ENCODE data around the gene GSTO1.
"Not testable (repeated sequence)": the region's sequence is repeated elsewhere in the genome, so short reads cannot be mapped to it uniquely, and the experiment has no call there.

GSTO1 gene

GRCh38 chr10:104242545-104242944, 12.1 kb upstream of the GSTO1 start:
- no peak overlapping the region for H3K27ac ChIP-seq
- TF ChIP-seq, protein P1, sequence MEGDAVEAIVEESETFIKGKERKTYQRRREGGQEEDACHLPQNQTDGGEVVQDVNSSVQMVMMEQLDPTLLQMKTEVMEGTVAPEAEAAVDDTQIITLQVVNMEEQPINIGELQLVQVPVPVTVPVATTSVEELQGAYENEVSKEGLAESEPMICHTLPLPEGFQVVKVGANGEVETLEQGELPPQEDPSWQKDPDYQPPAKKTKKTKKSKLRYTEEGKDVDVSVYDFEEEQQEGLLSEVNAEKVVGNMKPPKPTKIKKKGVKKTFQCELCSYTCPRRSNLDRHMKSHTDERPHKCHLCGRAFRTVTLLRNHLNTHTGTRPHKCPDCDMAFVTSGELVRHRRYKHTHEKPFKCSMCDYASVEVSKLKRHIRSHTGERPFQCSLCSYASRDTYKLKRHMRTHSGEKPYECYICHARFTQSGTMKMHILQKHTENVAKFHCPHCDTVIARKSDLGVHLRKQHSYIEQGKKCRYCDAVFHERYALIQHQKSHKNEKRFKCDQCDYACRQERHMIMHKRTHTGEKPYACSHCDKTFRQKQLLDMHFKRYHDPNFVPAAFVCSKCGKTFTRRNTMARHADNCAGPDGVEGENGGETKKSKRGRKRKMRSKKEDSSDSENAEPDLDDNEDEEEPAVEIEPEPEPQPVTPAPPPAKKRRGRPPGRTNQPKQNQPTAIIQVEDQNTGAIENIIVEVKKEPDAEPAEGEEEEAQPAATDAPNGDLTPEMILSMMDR (conservative IDR thresholded peaks at IDR 0.05) = no peak

DNA sequence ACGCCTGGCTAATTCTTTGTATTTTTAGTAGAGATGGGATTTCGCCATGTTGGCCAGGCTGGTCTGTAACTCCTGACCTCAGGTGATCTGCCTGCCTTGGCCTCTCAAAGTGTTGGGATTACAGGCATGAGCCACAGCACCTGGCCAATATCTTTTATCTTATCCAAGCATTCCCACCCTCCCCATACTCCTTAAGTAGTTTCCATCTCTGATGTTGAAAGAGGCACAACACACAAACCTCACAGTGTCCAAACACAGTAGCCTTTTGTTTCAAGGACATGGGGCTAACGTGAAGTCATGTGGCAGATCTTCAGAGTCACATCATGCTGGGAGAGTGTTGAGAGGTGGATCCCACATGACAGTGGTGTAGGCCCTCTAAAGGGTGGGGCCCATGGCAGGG, 11.7 kb upstream of the GSTO1 start:
- not testable (repeated sequence) for H3K27ac ChIP-seq

DNA sequence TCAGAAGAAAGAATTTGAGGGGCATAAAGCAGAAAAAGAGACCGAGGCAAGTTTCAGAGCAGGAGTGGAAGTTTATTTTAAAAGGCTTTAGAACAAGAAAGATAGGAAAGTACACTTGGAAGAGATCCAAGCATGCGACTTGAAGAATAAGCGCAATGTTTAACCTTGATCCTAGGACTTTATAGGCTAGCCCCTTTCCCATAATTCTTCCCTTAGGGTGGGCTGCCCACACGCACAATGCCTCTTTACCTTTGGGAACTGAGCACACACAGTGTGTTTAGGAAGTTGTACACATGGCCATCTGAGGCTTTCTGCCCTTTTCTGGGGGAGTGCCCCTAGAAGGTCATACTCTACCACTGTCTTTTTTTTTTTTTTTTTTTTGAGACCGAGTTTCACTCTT, 11.2 kb upstream of the GSTO1 start:
- TF ChIP-seq, protein P1 (conservative IDR thresholded peaks at IDR 0.05) = no peak
- H3K27ac ChIP-seq = no peak overlapping the region

DNA sequence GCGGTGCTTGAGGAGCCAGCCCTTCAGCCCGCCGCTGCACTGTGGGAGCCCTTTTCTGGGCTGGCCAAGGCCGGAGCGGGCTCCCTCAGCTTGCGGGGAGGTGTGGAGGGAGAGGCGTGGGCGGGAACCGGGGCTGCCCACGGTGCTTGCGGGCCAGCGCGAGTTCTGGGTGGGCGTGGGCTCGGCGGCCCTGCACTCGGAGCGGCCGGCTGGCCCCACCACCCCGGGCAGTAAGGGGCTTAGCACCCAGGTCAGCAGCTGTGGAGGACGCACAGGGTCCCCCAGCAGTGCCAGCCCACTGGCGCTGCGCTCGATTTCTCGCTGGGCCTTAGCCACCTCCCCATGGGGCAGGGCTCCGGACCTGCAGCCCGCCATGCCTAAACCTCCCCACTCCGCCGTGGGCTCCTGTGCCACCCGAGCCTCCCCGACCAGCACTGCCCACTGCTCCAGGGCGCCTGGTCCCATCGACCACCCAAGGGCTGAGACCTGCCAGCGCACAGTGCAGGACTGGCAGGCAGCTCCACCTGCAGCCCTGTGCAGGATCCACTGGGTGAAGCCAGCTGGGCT, 9.5 kb upstream of the GSTO1 start:
- TF ChIP-seq, protein P1 (conservative IDR thresholded peaks at IDR 0.05) = no peak
- H3K27ac ChIP-seq = no peak overlapping the region

GRCh38 chr10:104246976-104247375, 7.7 kb upstream of the GSTO1 start:
- H3K27ac ChIP-seq = no peak overlapping the region
- TF ChIP-seq, protein P1 (conservative IDR thresholded peaks at IDR 0.05) = no peak

GRCh38 chr10:104247513-104248146, 7.1 kb upstream of the GSTO1 start:
- H3K27ac ChIP-seq = no peak overlapping the region
- TF ChIP-seq, protein P1 (conservative IDR thresholded peaks at IDR 0.05) = no peak

- H3K27ac ChIP-seq = not testable (repeated sequence)
Observed at GRCh38 chr10:104248931-104249330, 5.8 kb upstream of the GSTO1 start.

GRCh38 chr10:104250371-104250770, 4.3 kb upstream of the GSTO1 start:
- TF ChIP-seq, protein P1 (conservative IDR thresholded peaks at IDR 0.05) = no peak
- no peak overlapping the region for H3K27ac ChIP-seq

All from VCaP (cell line).